GM12873 (cell line): ENCODE data around the gene FSD1L.

Source experiments
- CTCF ChIP-seq: IDR thresholded peaks from 2 replicates; pipeline ENCODE4 v1.5.1; 2012; ENCODE audit warnings: low read depth, mild to moderate bottlenecking, moderate library complexity, low read length, control low read depth; ENCODE audit not compliant: insufficient read depth; ENCODE audit errors: missing control alignments

FSD1L gene

GRCh38 chr9:105541838-105542237, 94.0 kb downstream of the FSD1L start:
- TF ChIP-seq CTCF = no peak

GRCh38 chr9:105554042-105554441, 106.2 kb downstream of the FSD1L start:
- TF ChIP-seq CTCF = no peak

GRCh38 chr9:105557804-105558610, 110.2 kb downstream of the FSD1L start, which contains the start of gene FKTN:
TSS of gene FKTN (plus strand) at chr9:105558131. CDS start at chr9:105575033, 16,902 bp downstream.
- no peak for TF ChIP-seq CTCF

GRCh38 chr9:105572455-105572854, 124.6 kb downstream of the FSD1L start:
- TF ChIP-seq CTCF = no peak

GRCh38 chr9:105593145-105593544, 145.3 kb downstream of the FSD1L start:
- TF ChIP-seq CTCF = no peak
